Stimulated activated CD4-positive, alpha-beta T cell treated with anti-CD3 and anti-CD28 coated beads, Interleukin-1b, Interleukin-23, amount 100 ng/mL, for 48 hours (primary cell): ENCODE data around the gene BORCS8.

ENCODE experiments used
- DNase-seq: peaks from one replicate; pipeline ENCODE4 v3.0.0-alpha.2; 2020

BORCS8 gene

GRCh38 chr19:19213426-19214158 lies 21.6 kb upstream of the BORCS8 start:
- DNase-seq, result no peak

GRCh38 chr19:19212916-19213315 lies 21.0 kb upstream of the BORCS8 start:
- DNase-seq, result no peak

GRCh38 chr19:19211499-19212420 lies 19.8 kb upstream of the BORCS8 start, which contains the start of gene NCAN:
NCAN (plus strand) TSS chr19:19211958; CDS start chr19:19216954, 4,996 bp downstream.
- DNase-seq, result no peak

GRCh38 chr19:19209372-19209771 lies 17.4 kb upstream of the BORCS8 start:
- no peak for DNase-seq

GRCh38 chr19:19207637-19208572 lies 16.0 kb upstream of the BORCS8 start:
- no peak for DNase-seq

GRCh38 chr19:19206938-19207337 lies 15.0 kb upstream of the BORCS8 start:
- no peak for DNase-seq

GRCh38 chr19:19205416-19206410 lies 13.8 kb upstream of the BORCS8 start:
- DNase-seq, result no peak

GRCh38 chr19:19204181-19204580 lies 12.2 kb upstream of the BORCS8 start:
- no peak for DNase-seq

- peak; percentile 93 for DNase-seq
Observed at GRCh38 chr19:19203012-19203856, 11.3 kb upstream of the BORCS8 start, which contains the start of gene NR2C2AP. NR2C2AP (minus strand) TSS chr19:19203414; CDS start chr19:19203060, 354 bp downstream.

GRCh38 chr19:19202707-19203011 lies 10.7 kb upstream of the BORCS8 start:
- no peak for DNase-seq

- DNase-seq, result no peak
Observed at GRCh38 chr19:19201697-19202630, 10.0 kb upstream of the BORCS8 start.

- DNase-seq, result no peak
Observed at GRCh38 chr19:19193926-19194325, 2.0 kb upstream of the BORCS8 start.

- no peak for DNase-seq
Observed at GRCh38 chr19:19192910-19193423, 1.0 kb upstream of the BORCS8 start.

GRCh38 chr19:19191768-19192077 lies 229 bp downstream of the BORCS8 start:
- DNase-seq, result no peak

- DNase-seq, result no peak
Observed at GRCh38 chr19:19186742-19187141, 5.2 kb downstream of the BORCS8 start.

- peak; percentile 59 for DNase-seq
Observed at GRCh38 chr19:19185853-19186740, 5.9 kb downstream of the BORCS8 start.

GRCh38 chr19:19181488-19181998 lies 10.4 kb downstream of the BORCS8 start:
- no peak for DNase-seq
